CD4-positive, alpha-beta T cell (primary cell): ENCODE data around the gene MEF2A. TPM values are rescaled to one million over a fixed set of nuclear protein-coding genes. Genes with fewer than 3 reads are reported as not detected.
A peak's percentile ranks its signal among the peaks of the same experiment; 100 is the strongest.

Experiments
- ATAC-seq: fragments of 200-7000 bp; cut with Tn5 transposase; one replicate; pipeline ENCODE4 v1.10.0; 2022; ENCODE audit warnings: mild to moderate bottlenecking; ENCODE audit not compliant: poor library complexity
- CTCF ChIA-PET: fragments of 350-600 bp; sonication (Branson Sonifier 250); formaldehyde crosslinking; loops from one replicate; lab custom pipeline; 2021; ENCODE audit warnings: antibody characterized with exemption, inconsistent platforms; lab: Charles Lee
- POLR2A ChIA-PET: fragments of 350-600 bp; sonication (Branson Sonifier 250); formaldehyde crosslinking; loops from one replicate; lab custom pipeline; 2021; ENCODE audit warnings: antibody characterized with exemption, inconsistent platforms; lab: Charles Lee
- DNase-seq, 14 experiments: peaks; one replicate each; pipeline ENCODE4 v3.0.0-alpha.2; 2013 to 2020; ENCODE audit warnings: mixed read lengths in 2 of 14
- H3K27ac ChIP-seq, 2 donors: one replicate each; pipeline versions ENCODE4 v1.5.1 to v1.7.0; 2013; ENCODE audit warnings: low read length in 2 of 2, low read depth in 1 of 2, mild to moderate bottlenecking in 1 of 2
- H3K27me3 ChIP-seq, 2 experiments: 1 replicate in 1 of 2; 2 replicates in 1 of 2; pipeline versions ENCODE4 v1.6.1 to v1.7.0; 2013; ENCODE audit warnings: low read length in 2 of 2, control low read depth in 1 of 2, mild to moderate bottlenecking in 1 of 2, moderate library complexity in 1 of 2; ENCODE audit not compliant: insufficient read depth in 2 of 2, control insufficient read depth in 1 of 2
- H3K36me3 ChIP-seq: one replicate; pipeline ENCODE4 v1.6.1; 2013; ENCODE audit warnings: low read length, control low read depth; ENCODE audit not compliant: insufficient read depth
- H3K4me1 ChIP-seq: one replicate; pipeline ENCODE4 v1.6.1; 2013; ENCODE audit warnings: low read length, control low read depth; ENCODE audit not compliant: insufficient read depth
- H3K4me3 ChIP-seq: one replicate; pipeline ENCODE4 v1.5.1; 2013; ENCODE audit warnings: mild to moderate bottlenecking, low read length, moderate library complexity
- H3K9me3 ChIP-seq, 2 experiments: 1 replicate in 1 of 2; 2 replicates in 1 of 2; pipeline versions ENCODE4 v1.6.1 to v1.7.0; 2013; ENCODE audit warnings: low read length in 2 of 2, mild to moderate bottlenecking in 2 of 2, control low read depth in 1 of 2, moderate library complexity in 1 of 2; ENCODE audit not compliant: control insufficient read depth in 1 of 2, insufficient read depth in 1 of 2
- H3K27ac Mint-ChIP-seq: one replicate; pipeline ENCODE4 v1.8.0; 2020; ENCODE audit warnings: mixed read lengths
- H3K27me3 Mint-ChIP-seq: one replicate; pipeline ENCODE4 v1.8.0; 2021; ENCODE audit warnings: mixed read lengths
- H3K36me3 Mint-ChIP-seq: one replicate; pipeline ENCODE4 v1.8.0; 2021; ENCODE audit warnings: low read depth, mixed read lengths
- H3K4me1 Mint-ChIP-seq: one replicate; pipeline ENCODE4 v1.8.0; 2021; ENCODE audit warnings: low read depth, mixed read lengths
- H3K4me3 Mint-ChIP-seq: one replicate; pipeline ENCODE4 v1.8.0; 2020; ENCODE audit warnings: mild to moderate bottlenecking, mixed read lengths
- H3K9me3 Mint-ChIP-seq: one replicate; pipeline ENCODE4 v1.8.0; 2020; ENCODE audit warnings: mixed read lengths
- intact Hi-C, 2 experiments: fragments of 100-400 bp; cut with DNase I in 1 of 2; cut with micrococcal nuclease in 1 of 2; formaldehyde crosslinking; loops; one replicate each; pipeline versions ENCODE4 v1.15.1 to v1.9.0; 2023 to 2025; cut with DNase I, micrococcal nuclease
- total RNA-seq, 174 experiments: library from RNA in 2 of 174; stranded (reverse) in 2 of 174; gene quantifications; one replicate each; pipeline ENCODE4 v1.2.3 and lab custom pipeline; 2021 to 2026
- TF ChIP-seq, protein P1 (sequence below): fragments of 200-600 bp; IDR thresholded peaks from one replicate; pipeline ENCODE4 v1.8.0; 2022; ENCODE audit warnings: antibody characterized with exemption, mild to moderate bottlenecking

The MEF2A gene
- total RNA-seq, 2 experiments from 2014 or later: 23.2 to 24.9 TPM

DNA sequence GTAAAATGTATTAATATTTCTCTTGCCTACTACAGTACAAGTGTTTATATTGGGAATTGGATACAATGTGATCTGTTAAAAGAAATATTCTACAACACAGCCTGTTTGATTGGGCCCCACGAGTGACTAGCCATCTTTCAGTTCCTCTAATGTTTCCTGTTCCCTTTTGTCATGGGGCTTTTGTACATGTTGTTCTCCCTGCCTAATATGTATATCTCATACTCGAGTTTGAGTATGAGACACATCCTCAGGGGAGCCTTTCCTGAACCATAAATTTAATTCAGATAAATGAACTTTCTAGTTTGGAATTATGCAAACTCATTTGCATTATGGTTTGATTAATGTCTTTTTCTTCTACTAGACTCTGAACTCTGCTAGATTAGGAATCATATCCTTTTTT lies 65.5 kb downstream of the MEF2A start:
- Mint-ChIP-seq H3K27me3 (no peaks in the 10 kb centered on the region), H3K4me3 (no peak overlapping the region), H3K4me1 (peaks cover 46% of the 10 kb centered on the region), H3K27ac (peak overlapping the region; percentile 10), H3K9me3 (peaks cover 5% of the 10 kb centered on the region), H3K36me3 (peaks cover 72% of the 10 kb centered on the region)
- ChIA-PET POLR2A (no interaction called here), CTCF (no interaction called here)
- no peaks in the 10 kb centered on the region for H3K9me3 ChIP-seq
- no peak for ATAC-seq
- H3K4me3 ChIP-seq: no peak overlapping the region
- no peaks in the 10 kb centered on the region for H3K27me3 ChIP-seq
- H3K36me3 ChIP-seq: peaks cover 17% of the 10 kb centered on the region
- no peak overlapping the region for H3K27ac ChIP-seq
- TF ChIP-seq, protein P1, sequence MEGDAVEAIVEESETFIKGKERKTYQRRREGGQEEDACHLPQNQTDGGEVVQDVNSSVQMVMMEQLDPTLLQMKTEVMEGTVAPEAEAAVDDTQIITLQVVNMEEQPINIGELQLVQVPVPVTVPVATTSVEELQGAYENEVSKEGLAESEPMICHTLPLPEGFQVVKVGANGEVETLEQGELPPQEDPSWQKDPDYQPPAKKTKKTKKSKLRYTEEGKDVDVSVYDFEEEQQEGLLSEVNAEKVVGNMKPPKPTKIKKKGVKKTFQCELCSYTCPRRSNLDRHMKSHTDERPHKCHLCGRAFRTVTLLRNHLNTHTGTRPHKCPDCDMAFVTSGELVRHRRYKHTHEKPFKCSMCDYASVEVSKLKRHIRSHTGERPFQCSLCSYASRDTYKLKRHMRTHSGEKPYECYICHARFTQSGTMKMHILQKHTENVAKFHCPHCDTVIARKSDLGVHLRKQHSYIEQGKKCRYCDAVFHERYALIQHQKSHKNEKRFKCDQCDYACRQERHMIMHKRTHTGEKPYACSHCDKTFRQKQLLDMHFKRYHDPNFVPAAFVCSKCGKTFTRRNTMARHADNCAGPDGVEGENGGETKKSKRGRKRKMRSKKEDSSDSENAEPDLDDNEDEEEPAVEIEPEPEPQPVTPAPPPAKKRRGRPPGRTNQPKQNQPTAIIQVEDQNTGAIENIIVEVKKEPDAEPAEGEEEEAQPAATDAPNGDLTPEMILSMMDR: no peak
- no peaks in the 10 kb centered on the region for H3K4me1 ChIP-seq
- intact Hi-C loops: no loop called here
- peak in 3 of 14 experiments; percentile 10 to 41 (median 39) for DNase-seq

DNA sequence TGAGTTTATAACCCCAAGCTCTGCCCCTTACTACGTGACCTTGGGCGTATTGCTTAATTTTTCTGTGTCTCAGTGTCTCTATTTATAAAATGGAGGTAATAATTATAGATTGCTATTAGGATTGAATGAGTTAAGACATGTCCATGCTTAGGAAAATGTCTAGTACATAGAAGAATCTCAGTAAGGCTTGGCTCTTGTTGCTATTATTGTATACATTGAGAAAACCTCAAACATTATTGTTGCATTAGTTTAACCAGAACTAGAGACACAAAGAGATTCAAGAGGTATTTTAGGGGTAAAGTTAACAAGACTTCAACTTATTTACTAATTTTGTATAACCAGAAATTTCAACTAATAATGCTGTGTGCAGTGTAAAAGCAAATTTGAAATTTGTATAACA lies 66.7 kb downstream of the MEF2A start:
- Mint-ChIP-seq H3K9me3 (peaks cover 5% of the 10 kb centered on the region), H3K36me3 (peaks cover 75% of the 10 kb centered on the region), H3K4me3 (no peak overlapping the region), H3K27ac (no peak overlapping the region), H3K27me3 (no peaks in the 10 kb centered on the region), H3K4me1 (peaks cover 41% of the 10 kb centered on the region)
- no peaks in the 10 kb centered on the region for H3K4me1 ChIP-seq
- intact Hi-C loops: no loop called here
- H3K36me3 ChIP-seq: peaks cover 22% of the 10 kb centered on the region
- TF ChIP-seq, protein P1: no peak
- H3K4me3 ChIP-seq: no peak overlapping the region
- POLR2A ChIA-PET: no interaction called here
- ATAC-seq (no peak), DNase-seq (no peak)
- no peaks in the 10 kb centered on the region for H3K27me3 ChIP-seq
- H3K27ac ChIP-seq: no peak overlapping the region
- no peaks in the 10 kb centered on the region for H3K9me3 ChIP-seq
- CTCF ChIA-PET: no interaction called here

DNA sequence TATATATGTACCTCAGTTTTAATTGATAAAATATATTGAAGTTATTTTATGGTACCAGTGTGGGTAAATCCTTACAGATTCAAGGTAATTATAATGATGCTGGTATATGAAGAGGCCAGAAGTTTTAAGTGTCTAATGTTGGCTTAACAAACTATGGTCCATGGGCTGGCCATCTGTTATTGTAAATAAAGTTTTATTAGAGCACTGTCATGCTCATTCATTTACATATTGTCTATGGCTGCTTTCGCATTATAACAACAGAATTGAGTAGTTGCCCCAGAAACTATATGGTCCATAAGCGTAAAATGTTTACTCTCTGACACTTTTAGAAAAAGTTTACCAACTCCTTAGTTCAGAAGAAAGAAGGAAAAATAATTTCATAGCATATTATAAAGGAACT lies 67.9 kb downstream of the MEF2A start:
- Histone ChIP-seq H3K4me3 (no peak overlapping the region), H3K27ac (no peak overlapping the region), H3K9me3 (no peaks in the 10 kb centered on the region), H3K36me3 (peaks cover 22% of the 10 kb centered on the region), H3K4me1 (no peaks in the 10 kb centered on the region), H3K27me3 (no peaks in the 10 kb centered on the region)
- no peak overlapping the region for H3K27ac Mint-ChIP-seq
- intact Hi-C loops: no loop called here
- TF ChIP-seq, protein P1: no peak
- POLR2A ChIA-PET: no interaction called here
- no peak for DNase-seq
- H3K9me3 Mint-ChIP-seq: peaks cover 5% of the 10 kb centered on the region
- no peak for ATAC-seq
- H3K36me3 Mint-ChIP-seq: peaks cover 75% of the 10 kb centered on the region
- CTCF ChIA-PET: no interaction called here
- peaks cover 39% of the 10 kb centered on the region for H3K4me1 Mint-ChIP-seq
- no peaks in the 10 kb centered on the region for H3K27me3 Mint-ChIP-seq
- H3K4me3 Mint-ChIP-seq: no peak overlapping the region
